ENCODE measurements around the gene NELFCD.
"Not testable (repeated sequence)": the region's sequence is repeated elsewhere in the genome, so short reads cannot be mapped to it uniquely, and the experiment has no call there.

Gene NELFCD

DNA sequence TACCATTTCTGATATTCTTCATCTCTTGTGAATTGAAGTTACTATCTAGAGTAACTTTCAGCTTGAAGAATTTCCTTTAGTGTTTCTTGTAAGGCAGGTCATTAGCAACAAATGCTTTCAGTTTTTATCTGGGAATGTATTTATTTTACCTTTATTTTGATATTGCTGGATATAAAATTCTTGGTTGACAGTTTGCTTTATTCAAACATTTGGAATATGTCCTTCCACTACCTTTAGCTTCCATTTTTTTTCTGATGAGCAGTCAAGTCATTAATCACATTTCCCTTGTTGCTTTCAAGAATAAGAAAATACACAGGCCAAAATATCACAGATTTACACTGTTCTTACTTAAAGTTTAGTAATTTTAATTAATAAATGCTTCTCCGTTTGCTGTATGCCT lies 5.7 kb upstream of the NELFCD start:
- FAIRE-seq, result no peak

DNA sequence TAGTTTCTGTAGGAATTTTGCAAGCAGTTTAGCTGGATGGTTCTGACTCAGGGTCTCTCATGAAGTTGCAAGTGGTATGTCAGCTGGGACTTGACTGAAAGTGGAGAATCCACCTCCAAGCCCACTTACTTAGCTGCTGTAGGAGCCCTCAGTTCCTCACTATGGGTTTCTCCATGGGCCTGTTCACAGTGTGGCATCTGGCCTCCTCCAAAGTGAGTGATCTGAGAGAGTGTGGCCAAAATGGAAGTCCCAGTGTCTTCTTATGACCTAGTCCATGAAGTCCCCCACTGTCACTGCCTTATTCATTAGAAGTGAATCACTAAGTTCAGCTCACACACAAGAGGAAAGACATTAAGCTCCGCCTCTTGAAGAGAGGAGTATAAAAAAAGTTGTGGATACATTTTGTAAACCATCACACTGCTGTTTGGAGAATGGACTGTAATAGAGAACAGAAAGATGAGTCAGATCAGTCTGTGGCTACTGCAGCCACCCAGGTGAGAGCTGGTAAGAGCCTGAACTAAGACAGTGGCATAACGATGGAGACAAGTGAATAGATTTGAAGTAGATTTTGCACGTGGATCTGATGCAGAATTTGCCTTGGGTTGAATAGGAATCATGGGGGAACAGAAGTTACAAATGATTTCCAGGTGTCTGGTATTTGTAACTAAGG lies 4.9 kb upstream of the NELFCD start:
- FAIRE-seq, result no peak

- no peak for FAIRE-seq
Measured at GRCh38 chr20:58978351-58979190, 2.5 kb upstream of the NELFCD start.

DNA sequence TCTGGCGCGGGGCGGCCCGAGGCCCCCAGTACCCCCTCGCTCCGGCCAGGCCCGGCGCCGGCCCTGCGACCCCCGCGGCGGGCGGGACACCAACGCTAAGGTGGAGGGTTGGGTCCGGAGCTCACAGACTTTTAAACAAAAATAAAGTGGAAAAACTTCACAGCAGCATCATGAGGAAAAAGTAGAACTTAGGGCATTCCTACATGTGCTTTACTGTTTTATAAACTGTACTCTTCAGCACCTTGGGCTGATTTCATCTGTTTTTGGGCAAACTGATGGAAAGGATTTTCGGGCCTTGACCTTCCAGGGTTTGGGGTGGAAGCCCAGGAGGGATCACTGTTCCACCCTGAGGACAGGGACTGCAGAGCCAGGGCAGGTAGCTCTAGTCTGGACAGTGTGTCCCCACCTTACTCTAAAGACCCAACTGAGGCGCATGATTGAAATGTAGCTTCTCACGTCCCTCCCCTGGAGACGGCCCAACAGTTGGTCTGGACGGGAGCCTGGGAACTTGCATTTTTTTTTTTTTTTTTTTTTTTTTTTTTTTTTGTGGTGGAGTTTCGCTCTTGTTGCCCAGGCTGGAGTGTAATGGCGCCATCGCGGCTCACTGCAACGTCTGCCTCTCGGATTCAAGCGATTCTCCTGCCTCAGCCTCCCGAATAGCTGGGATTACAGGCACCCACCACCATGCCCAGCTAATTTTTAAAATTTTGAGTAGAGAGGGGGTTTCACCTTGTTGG lies 740 bp downstream of the NELFCD start:
- no peak for FAIRE-seq

- no peak for FAIRE-seq
Measured at GRCh38 chr20:58982406-58983114, 1.5 kb downstream of the NELFCD start.

DNA sequence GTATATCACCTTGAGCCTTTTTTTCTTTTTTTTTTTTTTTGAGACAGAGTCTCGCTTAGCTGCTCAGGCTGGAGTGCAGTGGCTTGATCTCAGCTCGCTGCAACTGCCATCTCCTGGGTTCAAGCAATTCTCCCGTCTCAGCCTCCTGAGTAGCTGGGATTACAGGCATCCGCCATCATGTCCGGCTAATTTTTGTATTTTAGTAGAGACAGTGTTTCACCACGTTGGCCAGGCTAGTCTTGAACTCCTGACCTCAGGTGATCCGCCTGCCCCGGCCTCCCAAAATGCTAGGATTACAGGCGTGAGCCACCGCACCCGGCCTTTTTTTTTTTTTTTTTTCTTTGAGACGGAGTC lies 2.0 kb downstream of the NELFCD start:
- FAIRE-seq, result not testable (repeated sequence)

DNA sequence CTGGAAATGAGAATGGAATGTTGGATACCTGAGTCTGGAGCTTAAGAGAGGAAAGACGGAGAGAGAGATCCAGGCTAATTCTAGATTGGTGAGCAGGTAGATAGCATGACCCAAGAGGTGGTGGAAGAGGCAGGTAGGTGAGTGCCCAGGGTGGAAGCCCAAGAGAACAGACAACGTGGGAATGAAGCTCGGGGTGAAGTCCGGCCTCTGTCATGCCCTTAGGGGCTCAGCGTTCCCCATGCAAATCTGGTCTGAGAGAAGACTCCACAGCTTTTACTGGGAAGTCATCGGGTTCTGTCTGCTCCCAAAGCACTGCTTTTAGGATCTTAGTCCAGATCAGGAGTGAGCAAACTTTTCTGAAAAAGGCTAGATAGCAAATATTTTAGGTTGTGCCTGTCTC lies 3.6 kb downstream of the NELFCD start:
- no peak for FAIRE-seq

GRCh38 chr20:58985656-58986055 lies 4.6 kb downstream of the NELFCD start:
- FAIRE-seq, result no peak

GRCh38 chr20:58986286-58986967 lies 5.4 kb downstream of the NELFCD start:
- FAIRE-seq, result no peak

GRCh38 chr20:58986968-58987517 lies 6.0 kb downstream of the NELFCD start:
- no peak for FAIRE-seq

GRCh38 chr20:58987790-58988564 lies 6.9 kb downstream of the NELFCD start:
- no peak for FAIRE-seq

DNA sequence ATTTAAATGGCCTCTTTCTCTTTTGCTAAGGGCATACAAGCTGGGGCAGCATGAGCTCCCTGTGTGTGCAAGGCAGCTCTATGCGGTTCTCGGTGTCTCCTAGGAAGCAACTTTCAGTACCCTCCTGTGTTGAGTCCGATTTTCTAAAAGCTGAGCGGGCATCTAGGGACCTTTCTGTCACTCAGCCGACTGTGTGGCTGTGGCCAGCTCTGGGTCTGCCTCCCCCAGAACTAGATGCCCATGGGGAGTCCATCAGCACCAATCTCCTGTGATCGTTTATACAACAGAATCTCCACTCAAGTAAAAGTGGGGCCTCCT lies 7.5 kb downstream of the NELFCD start:
- FAIRE-seq, result no peak

DNA sequence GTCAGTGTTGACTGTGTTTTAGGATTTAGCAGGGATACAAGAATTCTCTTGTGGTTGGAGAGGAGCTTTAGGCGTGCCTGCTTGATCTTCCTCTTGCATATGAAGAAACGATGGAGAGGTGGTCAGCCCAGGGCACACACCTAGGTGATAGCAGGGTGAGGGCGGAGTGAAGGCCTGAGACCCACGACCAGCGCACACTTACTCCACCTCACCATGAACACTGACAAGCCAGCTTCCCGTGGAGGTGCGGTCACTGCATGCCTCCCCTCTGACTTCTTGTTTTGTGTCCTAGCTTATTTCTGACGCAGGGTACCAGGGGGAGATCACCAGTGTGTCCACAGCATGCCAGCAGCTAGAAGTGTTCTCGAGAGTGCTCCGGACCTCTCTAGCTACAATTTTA lies 8.1 kb downstream of the NELFCD start:
- no peak for FAIRE-seq

- FAIRE-seq, result no peak
Measured at GRCh38 chr20:58990651-58991445, 9.8 kb downstream of the NELFCD start.

DNA sequence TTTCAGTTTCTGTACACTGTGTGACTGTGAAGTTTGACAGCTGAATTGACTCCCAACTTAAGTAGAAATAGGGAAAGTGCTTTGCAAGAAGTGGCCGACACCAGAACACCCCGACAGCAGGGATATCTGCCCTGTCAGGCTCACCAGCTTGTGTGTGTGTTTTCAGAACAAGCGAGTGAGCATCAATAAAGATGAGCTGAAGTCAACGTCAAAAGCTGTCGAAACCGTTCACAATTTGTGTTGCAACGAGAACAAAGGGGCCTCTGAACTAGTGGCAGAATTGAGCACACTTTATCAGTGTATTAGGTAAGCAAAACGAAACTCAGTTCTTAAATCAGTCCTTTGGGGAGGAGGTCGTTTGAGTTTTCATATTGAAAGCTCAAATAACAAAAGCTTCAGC lies 10.7 kb downstream of the NELFCD start:
- no peak for FAIRE-seq

GRCh38 chr20:58992911-58993310 lies 11.9 kb downstream of the NELFCD start:
- no peak for FAIRE-seq

DNA sequence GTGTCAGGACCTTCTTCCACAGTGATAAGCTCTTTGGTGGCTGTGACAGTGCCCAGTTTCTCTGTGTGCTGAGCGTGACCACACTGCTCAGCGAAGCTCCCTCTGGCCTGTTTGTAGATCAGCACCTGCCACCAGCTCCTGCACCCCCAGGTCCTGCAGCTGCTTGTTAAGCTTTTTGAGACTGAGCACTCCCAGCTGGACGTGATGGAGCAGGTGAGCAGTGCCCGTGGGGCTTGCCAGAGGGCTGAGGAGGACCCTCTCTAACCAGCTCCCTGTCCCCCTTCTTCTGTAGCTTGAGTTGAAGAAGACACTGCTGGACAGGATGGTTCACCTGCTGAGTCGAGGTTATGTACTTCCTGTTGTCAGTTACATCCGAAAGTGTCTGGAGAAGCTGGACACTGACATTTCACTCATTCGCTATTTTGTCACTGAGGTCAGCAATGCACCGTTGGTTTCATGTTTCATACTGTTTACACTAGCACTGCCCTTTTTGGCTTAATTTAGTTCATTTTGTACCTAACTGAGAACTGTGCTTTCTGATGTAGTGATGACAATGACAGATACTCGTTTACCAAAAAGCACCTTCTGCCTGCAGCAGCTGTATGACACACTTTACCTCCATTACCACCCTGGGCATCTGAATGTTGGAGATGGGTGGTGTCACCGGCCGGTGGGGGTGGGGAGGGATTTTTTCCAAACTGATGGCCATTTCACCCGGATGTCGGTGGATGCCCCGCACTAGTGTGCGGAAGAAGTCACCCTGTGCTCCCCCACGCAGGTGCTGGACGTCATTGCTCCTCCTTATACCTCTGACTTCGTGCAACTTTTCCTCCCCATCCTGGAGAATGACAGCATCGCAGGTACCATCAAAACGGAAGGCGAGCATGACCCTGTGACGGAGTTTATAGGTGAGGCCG lies 12.5 kb downstream of the NELFCD start:
- FAIRE-seq, result no peak

- no peak for FAIRE-seq
Measured at GRCh38 chr20:58994390-58995159, 13.5 kb downstream of the NELFCD start.
